Esophagus muscularis mucosa (tissue), 4 donors: ENCODE measurements around the gene CBX5. TPM values are rescaled to one million over a fixed set of nuclear protein-coding genes. Genes with fewer than 3 reads are reported as not detected.
A peak's percentile ranks its signal among the peaks of the same experiment; 100 is the strongest.

Source experiments
- DNase-seq: peaks from one replicate; pipeline ENCODE4 v3.0.0-alpha.2; 2017; ENCODE audit errors: extremely low spot score
- H3K27ac ChIP-seq, 4 donors: fragments of 200-600 bp; sonication (generic); replicated peaks in 1 of 4; 1 replicate in 3 of 4; 2 replicates in 1 of 4; pipeline ENCODE4 v1.5.1; 2016 to 2019; ENCODE audit warnings: mild to moderate bottlenecking in 1 of 4
- H3K27me3 ChIP-seq, 4 donors: fragments of 200-600 bp; sonication (generic); one replicate each; pipeline versions ENCODE4 v1.5.1 to v1.6.0; 2016 to 2019
- H3K36me3 ChIP-seq, 4 donors: fragments of 200-600 bp; sonication (generic); one replicate each; pipeline ENCODE4 v1.5.1; 2016 to 2019
- H3K4me1 ChIP-seq, 4 donors: fragments of 200-600 bp; sonication (generic); one replicate each; pipeline ENCODE4 v1.5.1; 2016 to 2019
- H3K4me3 ChIP-seq, 4 donors: fragments of 200-600 bp; sonication (generic); 1 replicate in 2 of 4; 2 replicates in 2 of 4; pipeline ENCODE4 v1.5.1; 2016 to 2019; ENCODE audit warnings: mild to moderate bottlenecking in 4 of 4, moderate library complexity in 1 of 4
- H3K9me3 ChIP-seq, 4 donors: fragments of 200-600 bp; sonication (generic); 1 replicate in 3 of 4; 2 replicates in 1 of 4; pipeline ENCODE4 v1.5.1; 2016 to 2019
- CTCF ChIP-seq, 3 experiments: fragments of 200-600 bp in 2 of 3; fragments of 450-650 bp in 1 of 3; sonication (generic) in 2 of 3; IDR thresholded peaks; one replicate each; pipeline ENCODE4 v1.5.1; 2017 to 2019; ENCODE audit warnings: antibody characterized with exemption in 3 of 3, mild to moderate bottlenecking in 2 of 3, moderate library complexity in 1 of 3
- EP300 ChIP-seq: sonication (generic); formaldehyde crosslinking; IDR thresholded peaks from one replicate; pipeline ENCODE4 v1.6.1; 2017; ENCODE audit warnings: antibody characterized with exemption
- POLR2A ChIP-seq: fragments of 450-650 bp; IDR thresholded peaks from one replicate; pipeline ENCODE4 v1.6.1; 2017; ENCODE audit warnings: antibody characterized with exemption, moderate library complexity, mild to moderate bottlenecking, low read depth
- POLR2AphosphoS5 ChIP-seq, 2 donors: sonication (generic); formaldehyde crosslinking; IDR thresholded peaks; one replicate each; pipeline ENCODE4 v1.6.1; 2017; ENCODE audit warnings: antibody characterized with exemption in 2 of 2
- WGBS: methylation state at CpG from one replicate; pipeline ENCODE4 v1.1.5; 2018; 5-methylcytosine and 5-hydroxymethylcytosine counted together
- intact Hi-C: fragments of 100-400 bp; cut with DNase I; formaldehyde crosslinking; loops from one replicate; pipeline ENCODE4 v1.15.1; 2023
- total RNA-seq, 4 donors: library from RNA; depleted of rRNA; stranded (reverse); fragments of >200 nt; gene quantifications; one replicate each; pipeline versions ENCODE4 v1.1.0 to v1.2.1, GENCODE V29; 2016

Gene CBX5
- total RNA-seq, 4 donors from 2014 or later: 29.0 to 45.3 (median 37.3) TPM

GRCh38 chr12:54303640-54304039 lies 23.7 kb upstream of the CBX5 start:
- Histone ChIP-seq H3K27me3 (peaks cover 0 to 38% (median 10%) of the 10 kb centered on the region in 4 donors), H3K4me3 (no peak overlapping the region), H3K9me3 (no peaks in the 10 kb centered on the region), H3K4me1 (peaks cover 8 to 20% (median 15%) of the 10 kb centered on the region in 4 donors), H3K27ac (no peak overlapping the region), H3K36me3 (no peaks in the 10 kb centered on the region)
- DNase-seq: no peak
- intact Hi-C loops: no loop called here
- TF ChIP-seq POLR2AphosphoS5 (IDR thresholded peaks at IDR 0.05): no peak
- TF ChIP-seq EP300: no peak
- no peak for TF ChIP-seq POLR2A
- TF ChIP-seq CTCF (IDR thresholded peaks at IDR 0.05): no peak

- intact Hi-C loops: no loop called here
Observed at GRCh38 chr12:54301428-54302048, 21.6 kb upstream of the CBX5 start.

GRCh38 chr12:54300732-54301427 lies 21.0 kb upstream of the CBX5 start, which contains the start of gene NFE2:
Gene NFE2, minus strand, starts transcription at chr12:54301015. Its CDS starts 5,767 bp downstream, at chr12:54295248.
- Histone ChIP-seq H3K9me3 (no peaks in the 10 kb centered on the region), H3K4me3 (peak within 1 kb of the TSS; percentile 28 to 46 (median 33)), H3K4me1 (peaks cover 8 to 20% (median 15%) of the 10 kb centered on the region in 4 donors), H3K27me3 (peaks cover 0 to 58% (median 10%) of the 10 kb centered on the region in 4 donors), H3K27ac (no peak within 1 kb of the TSS), H3K36me3 (no peaks in the 10 kb centered on the region)
- TF ChIP-seq EP300 (no peak), POLR2AphosphoS5 (IDR thresholded peaks at IDR 0.05) (no peak), POLR2A (no peak), CTCF (IDR thresholded peaks at IDR 0.05) (no peak)
- WGBS: 9% methylated on average over 18 of the region's 26 CpGs
- intact Hi-C loops: no loop called here
- DNase-seq: no peak

More at GRCh38 chr12:54301428-54302048, 21.6 kb upstream of the CBX5 start:
- peaks cover 0 to 56% (median 10%) of the 10 kb centered on the region in 4 donors for H3K27me3 ChIP-seq
- H3K4me1 ChIP-seq: peaks cover 8 to 20% (median 15%) of the 10 kb centered on the region in 4 donors
- TF ChIP-seq CTCF (IDR thresholded peaks at IDR 0.05) (no peak), POLR2AphosphoS5 (IDR thresholded peaks at IDR 0.05) (no peak), EP300 (no peak), POLR2A (no peak)
- no peaks in the 10 kb centered on the region for H3K9me3 ChIP-seq
- H3K4me3 ChIP-seq: peak overlapping the region in 1 of 4 donors; percentile 31
- no peak overlapping the region for H3K27ac ChIP-seq
- no peak for DNase-seq
- 76% methylated on average over 1 of the region's 1 CpG for WGBS
- no peaks in the 10 kb centered on the region for H3K36me3 ChIP-seq

- TF ChIP-seq CTCF (IDR thresholded peaks at IDR 0.05): no peak
- TF ChIP-seq EP300: no peak
- no peak for TF ChIP-seq POLR2AphosphoS5 (IDR thresholded peaks at IDR 0.05)
- TF ChIP-seq POLR2A: no peak
Observed at GRCh38 chr12:54300225-54300731, 20.4 kb upstream of the CBX5 start.

More at GRCh38 chr12:54300225-54300731, 20.4 kb upstream of the CBX5 start:
- H3K4me3 ChIP-seq: peak overlapping the region; percentile 28 to 46 (median 33)
- peaks cover 8 to 20% (median 15%) of the 10 kb centered on the region in 4 donors for H3K4me1 ChIP-seq
- intact Hi-C loops: no loop called here
- DNase-seq: no peak
- H3K36me3 ChIP-seq: no peaks in the 10 kb centered on the region
- WGBS: 55% methylated on average over 3 of the region's 3 CpGs
- H3K27me3 ChIP-seq: peaks cover 0 to 58% (median 10%) of the 10 kb centered on the region in 4 donors
- H3K27ac ChIP-seq: no peak overlapping the region
- no peaks in the 10 kb centered on the region for H3K9me3 ChIP-seq
